COLO668 (cell line): ENCODE measurements around the gene TCFL5.
"Not testable (repeated sequence)": the region's sequence is repeated elsewhere in the genome, so short reads cannot be mapped to it uniquely, and the experiment has no call there.

Experiments
- DNase-seq: peaks from one replicate; lab custom pipeline; 2025; ENCODE audit not compliant: unreplicated experiment; lab: John Stamatoyannopoulos, UW

The TCFL5 gene

GRCh38 chr20:62858058-62858830 lies 3.4 kb downstream of the TCFL5 start:
- DNase-seq = no peak

- no peak for DNase-seq
These were observed 4.5 kb downstream of the TCFL5 start for GRCh38 chr20:62856931-62857619.

- no peak for DNase-seq
These were observed 6.5 kb downstream of the TCFL5 start for GRCh38 chr20:62855120-62855519.

- DNase-seq = no peak
These were observed 7.5 kb downstream of the TCFL5 start for GRCh38 chr20:62854121-62854520.

GRCh38 chr20:62853304-62853703 lies 8.3 kb downstream of the TCFL5 start:
- DNase-seq = not testable (repeated sequence)

- DNase-seq = no peak
These were observed 8.8 kb downstream of the TCFL5 start for GRCh38 chr20:62852841-62853240.

GRCh38 chr20:62852196-62852595 lies 9.4 kb downstream of the TCFL5 start:
- no peak for DNase-seq

- no peak for DNase-seq
These were observed 11.2 kb downstream of the TCFL5 start for GRCh38 chr20:62850333-62850974.

- no peak for DNase-seq
These were observed 12.2 kb downstream of the TCFL5 start for GRCh38 chr20:62849431-62849830.

- not testable (repeated sequence) for DNase-seq
These were observed 12.7 kb downstream of the TCFL5 start for GRCh38 chr20:62848917-62849316.

- DNase-seq = no peak
These were observed 15.3 kb downstream of the TCFL5 start for GRCh38 chr20:62846166-62846890.

GRCh38 chr20:62845416-62846160 lies 16.0 kb downstream of the TCFL5 start:
- DNase-seq = no peak

- no peak for DNase-seq
These were observed 17.4 kb downstream of the TCFL5 start for GRCh38 chr20:62844182-62844581.

GRCh38 chr20:62843656-62844055 lies 18.0 kb downstream of the TCFL5 start:
- DNase-seq = no peak

GRCh38 chr20:62841705-62842212 lies 19.9 kb downstream of the TCFL5 start:
- DNase-seq = no peak

- no peak for DNase-seq
These were observed 21.1 kb downstream of the TCFL5 start for GRCh38 chr20:62840244-62841197.

- no peak for DNase-seq
These were observed 21.8 kb downstream of the TCFL5 start for GRCh38 chr20:62839816-62840215.

GRCh38 chr20:62839261-62839660 lies 22.4 kb downstream of the TCFL5 start:
- no peak for DNase-seq

- peak; percentile 62 for DNase-seq
These were observed 23.3 kb downstream of the TCFL5 start for GRCh38 chr20:62838128-62838891.
